Measurements from ENCODE around the gene VN1R5. TPM values are rescaled to one million over a fixed set of nuclear protein-coding genes. Genes with fewer than 3 reads are reported as not detected.

Gene VN1R5
- total and polyA plus RNA-seq, 2 of the 13 experiments (the other 11 are each of a cell fraction or from before 2014, with no cell fraction given), result not detected

DNA sequence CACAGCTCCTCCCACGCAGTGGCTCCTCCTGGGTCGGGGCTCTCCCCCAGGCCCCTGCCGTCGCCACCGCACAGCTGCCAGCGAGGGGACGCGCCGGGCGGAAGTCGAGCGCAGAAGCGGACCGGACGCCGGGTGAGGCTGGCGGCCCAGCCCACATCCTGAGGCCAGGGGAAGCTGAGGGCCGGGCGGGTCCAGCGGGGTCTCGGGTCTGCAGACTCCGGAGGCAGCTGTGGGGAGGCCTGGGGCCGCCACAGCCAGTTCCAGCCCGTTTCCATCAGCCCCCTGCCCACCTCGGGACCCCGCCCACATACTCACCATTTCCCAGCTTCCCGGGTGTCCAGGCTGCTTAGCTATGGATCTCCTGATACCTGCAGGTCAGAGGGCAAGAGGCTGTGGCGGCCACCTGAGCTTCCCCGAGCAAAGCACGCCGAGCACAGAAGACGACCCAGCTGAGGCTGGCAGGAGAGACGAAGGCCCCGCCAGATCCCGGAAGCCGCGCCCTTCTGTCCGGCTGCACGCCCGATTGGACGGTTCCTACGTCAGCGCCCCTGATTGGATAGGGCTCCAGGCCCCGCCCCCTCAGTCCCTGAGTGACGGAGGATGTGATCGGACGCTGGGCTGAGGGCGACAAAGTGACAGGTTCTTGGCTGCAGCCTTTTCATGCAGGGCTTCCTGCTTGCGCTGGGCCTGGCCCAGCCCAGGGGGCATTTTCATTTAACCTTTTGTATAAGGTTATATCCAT, 45.3 kb upstream of the VN1R5 start (continued):
- TF ChIP-seq NCOR1 (IDR thresholded peaks at IDR 0.05; ENCODE audit: borderline replicate concordance, low read length), result no peak
- no peak for TF ChIP-seq PHB2 (IDR thresholded peaks at IDR 0.05; ENCODE audit: partially characterized antibody)
- TF ChIP-seq RFX3 (CRISPR knock-in tag; IDR thresholded peaks at IDR 0.05), result no peak
- no peak for TF ChIP-seq JDP2 (CRISPR knock-in tag; IDR thresholded peaks at IDR 0.05; ENCODE audit: borderline replicate concordance)
- TF ChIP-seq TCF7L2 (IDR thresholded peaks at IDR 0.05; ENCODE audit: low read depth, low read length), result no peak
- no peak for TF ChIP-seq ZKSCAN8 (CRISPR knock-in tag; IDR thresholded peaks at IDR 0.05; ENCODE audit: borderline replicate concordance)
- 0 out of 2 replicates have a peak, but pooled peaks have one; percentile 53 for TF ChIP-seq RFXANK (CRISPR knock-in tag; IDR thresholded peaks at IDR 0.05)
- TF ChIP-seq, protein P1, sequence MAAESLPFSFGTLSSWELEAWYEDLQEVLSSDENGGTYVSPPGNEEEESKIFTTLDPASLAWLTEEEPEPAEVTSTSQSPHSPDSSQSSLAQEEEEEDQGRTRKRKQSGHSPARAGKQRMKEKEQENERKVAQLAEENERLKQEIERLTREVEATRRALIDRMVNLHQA (CRISPR knock-in tag; IDR thresholded peaks at IDR 0.05), result no peak
- no peak; the same call in 1 of the 2 replicates for TF ChIP-seq ZMYM3 (CRISPR knock-in tag; IDR thresholded peaks at IDR 0.05)
- TF ChIP-seq RARG (CRISPR knock-in tag; IDR thresholded peaks at IDR 0.05; ENCODE audit: low read depth), result no peak
- TF ChIP-seq MED13 (CRISPR knock-in tag; IDR thresholded peaks at IDR 0.05), result no peak
- TF ChIP-seq, protein P2, sequence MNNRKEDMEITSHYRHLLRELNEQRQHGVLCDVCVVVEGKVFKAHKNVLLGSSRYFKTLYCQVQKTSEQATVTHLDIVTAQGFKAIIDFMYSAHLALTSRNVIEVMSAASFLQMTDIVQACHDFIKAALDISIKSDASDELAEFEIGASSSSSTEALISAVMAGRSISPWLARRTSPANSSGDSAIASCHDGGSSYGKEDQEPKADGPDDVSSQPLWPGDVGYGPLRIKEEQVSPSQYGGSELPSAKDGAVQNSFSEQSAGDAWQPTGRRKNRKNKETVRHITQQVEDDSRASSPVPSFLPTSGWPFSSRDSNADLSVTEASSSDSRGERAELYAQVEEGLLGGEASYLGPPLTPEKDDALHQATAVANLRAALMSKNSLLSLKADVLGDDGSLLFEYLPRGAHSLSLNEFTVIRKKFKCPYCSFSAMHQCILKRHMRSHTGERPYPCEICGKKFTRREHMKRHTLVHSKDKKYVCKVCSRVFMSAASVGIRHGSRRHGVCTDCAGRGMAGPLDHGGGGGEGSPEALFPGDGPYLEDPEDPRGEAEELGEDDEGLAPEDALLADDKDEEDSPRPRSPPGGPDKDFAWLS (CRISPR knock-in tag; IDR thresholded peaks at IDR 0.05; ENCODE audit: borderline replicate concordance), result no peak
- no peak for TF ChIP-seq ZNF143 (CRISPR knock-in tag; IDR thresholded peaks at IDR 0.05)
- no peak for TF ChIP-seq KAT7 (CRISPR knock-in tag; IDR thresholded peaks at IDR 0.05; ENCODE audit: borderline replicate concordance)
- TF ChIP-seq ZNF260 (CRISPR knock-in tag; IDR thresholded peaks at IDR 0.05; ENCODE audit: borderline replicate concordance, low read depth), result no peak
- no peak for TF ChIP-seq ARNT (IDR thresholded peaks at IDR 0.05)
- TF ChIP-seq, protein P3, sequence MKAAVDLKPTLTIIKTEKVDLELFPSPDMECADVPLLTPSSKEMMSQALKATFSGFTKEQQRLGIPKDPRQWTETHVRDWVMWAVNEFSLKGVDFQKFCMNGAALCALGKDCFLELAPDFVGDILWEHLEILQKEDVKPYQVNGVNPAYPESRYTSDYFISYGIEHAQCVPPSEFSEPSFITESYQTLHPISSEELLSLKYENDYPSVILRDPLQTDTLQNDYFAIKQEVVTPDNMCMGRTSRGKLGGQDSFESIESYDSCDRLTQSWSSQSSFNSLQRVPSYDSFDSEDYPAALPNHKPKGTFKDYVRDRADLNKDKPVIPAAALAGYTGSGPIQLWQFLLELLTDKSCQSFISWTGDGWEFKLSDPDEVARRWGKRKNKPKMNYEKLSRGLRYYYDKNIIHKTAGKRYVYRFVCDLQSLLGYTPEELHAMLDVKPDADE (CRISPR knock-in tag; IDR thresholded peaks at IDR 0.05), result no peak
- TF ChIP-seq, protein P4, sequence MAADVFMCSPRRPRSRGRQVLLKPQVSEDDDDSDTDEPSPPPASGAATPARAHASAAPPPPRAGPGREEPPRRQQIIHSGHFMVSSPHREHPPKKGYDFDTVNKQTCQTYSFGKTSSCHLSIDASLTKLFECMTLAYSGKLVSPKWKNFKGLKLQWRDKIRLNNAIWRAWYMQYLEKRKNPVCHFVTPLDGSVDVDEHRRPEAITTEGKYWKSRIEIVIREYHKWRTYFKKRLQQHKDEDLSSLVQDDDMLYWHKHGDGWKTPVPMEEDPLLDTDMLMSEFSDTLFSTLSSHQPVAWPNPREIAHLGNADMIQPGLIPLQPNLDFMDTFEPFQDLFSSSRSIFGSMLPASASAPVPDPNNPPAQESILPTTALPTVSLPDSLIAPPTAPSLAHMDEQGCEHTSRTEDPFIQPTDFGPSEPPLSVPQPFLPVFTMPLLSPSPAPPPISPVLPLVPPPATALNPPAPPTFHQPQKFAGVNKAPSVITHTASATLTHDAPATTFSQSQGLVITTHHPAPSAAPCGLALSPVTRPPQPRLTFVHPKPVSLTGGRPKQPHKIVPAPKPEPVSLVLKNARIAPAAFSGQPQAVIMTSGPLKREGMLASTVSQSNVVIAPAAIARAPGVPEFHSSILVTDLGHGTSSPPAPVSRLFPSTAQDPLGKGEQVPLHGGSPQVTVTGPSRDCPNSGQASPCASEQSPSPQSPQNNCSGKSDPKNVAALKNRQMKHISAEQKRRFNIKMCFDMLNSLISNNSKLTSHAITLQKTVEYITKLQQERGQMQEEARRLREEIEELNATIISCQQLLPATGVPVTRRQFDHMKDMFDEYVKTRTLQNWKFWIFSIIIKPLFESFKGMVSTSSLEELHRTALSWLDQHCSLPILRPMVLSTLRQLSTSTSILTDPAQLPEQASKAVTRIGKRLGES (CRISPR knock-in tag; IDR thresholded peaks at IDR 0.05; ENCODE audit: borderline replicate concordance), result no peak
- TF ChIP-seq, protein P5, sequence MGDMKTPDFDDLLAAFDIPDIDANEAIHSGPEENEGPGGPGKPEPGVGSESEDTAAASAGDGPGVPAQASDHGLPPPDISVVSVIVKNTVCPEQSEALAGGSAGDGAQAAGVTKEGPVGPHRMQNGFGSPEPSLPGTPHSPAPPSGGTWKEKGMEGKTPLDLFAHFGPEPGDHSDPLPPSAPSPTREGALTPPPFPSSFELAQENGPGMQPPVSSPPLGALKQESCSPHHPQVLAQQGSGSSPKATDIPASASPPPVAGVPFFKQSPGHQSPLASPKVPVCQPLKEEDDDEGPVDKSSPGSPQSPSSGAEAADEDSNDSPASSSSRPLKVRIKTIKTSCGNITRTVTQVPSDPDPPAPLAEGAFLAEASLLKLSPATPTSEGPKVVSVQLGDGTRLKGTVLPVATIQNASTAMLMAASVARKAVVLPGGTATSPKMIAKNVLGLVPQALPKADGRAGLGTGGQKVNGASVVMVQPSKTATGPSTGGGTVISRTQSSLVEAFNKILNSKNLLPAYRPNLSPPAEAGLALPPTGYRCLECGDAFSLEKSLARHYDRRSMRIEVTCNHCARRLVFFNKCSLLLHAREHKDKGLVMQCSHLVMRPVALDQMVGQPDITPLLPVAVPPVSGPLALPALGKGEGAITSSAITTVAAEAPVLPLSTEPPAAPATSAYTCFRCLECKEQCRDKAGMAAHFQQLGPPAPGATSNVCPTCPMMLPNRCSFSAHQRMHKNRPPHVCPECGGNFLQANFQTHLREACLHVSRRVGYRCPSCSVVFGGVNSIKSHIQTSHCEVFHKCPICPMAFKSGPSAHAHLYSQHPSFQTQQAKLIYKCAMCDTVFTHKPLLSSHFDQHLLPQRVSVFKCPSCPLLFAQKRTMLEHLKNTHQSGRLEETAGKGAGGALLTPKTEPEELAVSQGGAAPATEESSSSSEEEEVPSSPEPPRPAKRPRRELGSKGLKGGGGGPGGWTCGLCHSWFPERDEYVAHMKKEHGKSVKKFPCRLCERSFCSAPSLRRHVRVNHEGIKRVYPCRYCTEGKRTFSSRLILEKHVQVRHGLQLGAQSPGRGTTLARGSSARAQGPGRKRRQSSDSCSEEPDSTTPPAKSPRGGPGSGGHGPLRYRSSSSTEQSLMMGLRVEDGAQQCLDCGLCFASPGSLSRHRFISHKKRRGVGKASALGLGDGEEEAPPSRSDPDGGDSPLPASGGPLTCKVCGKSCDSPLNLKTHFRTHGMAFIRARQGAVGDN (CRISPR knock-in tag; IDR thresholded peaks at IDR 0.05), result peak; percentile 84
